ENCODE data around the gene COMT. TPM values are rescaled to one million over a fixed set of nuclear protein-coding genes. Genes with fewer than 3 reads are reported as not detected.

Gene COMT
- total and polyA plus RNA-seq, 4 donors = 75.3 to 430 (median 146) TPM

DNA sequence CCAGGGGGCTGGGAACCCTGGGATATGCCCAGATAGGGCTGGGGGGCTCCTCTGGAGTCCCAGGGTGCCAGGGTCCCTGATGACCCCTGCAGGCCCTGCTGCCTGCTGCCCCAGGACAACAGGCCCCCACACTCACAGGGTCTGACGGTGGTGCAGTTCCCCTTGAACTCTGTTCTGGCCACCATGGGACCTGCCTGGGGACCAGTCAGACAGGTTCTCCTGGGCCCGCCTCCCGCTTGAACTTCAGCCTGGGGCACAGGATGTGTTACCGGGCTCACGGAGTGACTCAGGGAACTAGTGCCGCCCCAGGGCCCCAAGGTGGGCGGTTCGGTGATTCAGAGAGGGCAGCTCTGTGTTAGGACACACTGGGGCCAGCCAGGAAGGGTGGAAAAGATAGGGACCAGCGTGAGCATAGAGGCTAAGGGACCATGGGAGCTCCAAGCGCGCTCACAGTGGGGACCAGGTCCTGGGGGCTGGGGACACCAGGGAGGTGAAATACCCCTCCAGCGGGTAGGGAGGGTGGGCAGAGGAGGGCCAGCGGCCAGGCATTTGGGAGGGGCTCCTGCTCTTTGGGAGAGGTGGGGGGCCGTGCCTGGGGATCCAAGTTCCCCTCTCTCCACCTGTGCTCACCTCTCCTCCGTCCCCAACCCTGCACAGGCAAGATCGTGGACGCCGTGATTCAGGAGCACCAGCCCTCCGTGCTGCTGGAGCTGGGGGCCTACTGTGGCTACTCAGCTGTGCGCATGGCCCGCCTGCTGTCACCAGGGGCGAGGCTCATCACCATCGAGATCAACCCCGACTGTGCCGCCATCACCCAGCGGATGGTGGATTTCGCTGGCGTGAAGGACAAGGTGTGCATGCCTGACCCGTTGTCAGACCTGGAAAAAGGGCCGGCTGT is 21.6 kb downstream of the COMT start:
- Histone ChIP-seq H3K9ac (ENCODE audit: low read depth in 1 of 2, low read length in 2 of 2) (peak overlapping the region; percentile 58 to 75), H3K27ac (ENCODE audit: low read depth in 1 of 2, low read length in 2 of 2) (peak overlapping the region; percentile 93), H3K27me3 (ENCODE audit: control insufficient read depth in 4 of 4, insufficient read depth in 4 of 4, low read length in 3 of 4) (no peaks in the 10 kb centered on the region), H3K36me3 (ENCODE audit: control insufficient read depth in 4 of 4, insufficient read depth in 3 of 4, low read depth in 1 of 4, low read length in 3 of 4) (peaks cover 0 to 28% (median 9%) of the 10 kb centered on the region in 4 donors), H3K9me3 (ENCODE audit: control insufficient read depth in 4 of 4, low read length in 3 of 4) (no peaks in the 10 kb centered on the region), H3K4me3 (ENCODE audit: low read depth in 1 of 3, low read length in 3 of 3) (peak overlapping the region; percentile 33 to 53 (median 44)), H3K4me1 (ENCODE audit: control insufficient read depth in 4 of 4, insufficient read depth in 4 of 4, low read length in 3 of 4) (peaks cover 26 to 69% (median 42%) of the 10 kb centered on the region in 4 donors)
- DNase-seq (ENCODE audit: low spot score) = peak; percentile 61
- TF ChIP-seq FOXA2 (IDR thresholded peaks at IDR 0.05) (no peak), RXRA (IDR thresholded peaks at IDR 0.05) (peak; percentile 51 to 81), JUND (IDR thresholded peaks at IDR 0.05) (peak in 1 of 2 donors; percentile 64), NR2F2 (IDR thresholded peaks at IDR 0.05) (no peak), HNF4A (conservative IDR thresholded peaks at IDR 0.05) (peak; percentile 75 to 90), EGR1 (IDR thresholded peaks at IDR 0.05; ENCODE audit: low read depth in 2 of 2) (no peak), FOXA1 (IDR thresholded peaks at IDR 0.05) (no peak), GABPA (IDR thresholded peaks at IDR 0.05 in 1 of 2, conservative IDR thresholded peaks at IDR 0.05 in 1 of 2) (no peak), SP1 (IDR thresholded peaks at IDR 0.05) (peak; percentile 68), YY1 (IDR thresholded peaks at IDR 0.05) (peak; percentile 73)
- TF ChIP-seq, protein P1, sequence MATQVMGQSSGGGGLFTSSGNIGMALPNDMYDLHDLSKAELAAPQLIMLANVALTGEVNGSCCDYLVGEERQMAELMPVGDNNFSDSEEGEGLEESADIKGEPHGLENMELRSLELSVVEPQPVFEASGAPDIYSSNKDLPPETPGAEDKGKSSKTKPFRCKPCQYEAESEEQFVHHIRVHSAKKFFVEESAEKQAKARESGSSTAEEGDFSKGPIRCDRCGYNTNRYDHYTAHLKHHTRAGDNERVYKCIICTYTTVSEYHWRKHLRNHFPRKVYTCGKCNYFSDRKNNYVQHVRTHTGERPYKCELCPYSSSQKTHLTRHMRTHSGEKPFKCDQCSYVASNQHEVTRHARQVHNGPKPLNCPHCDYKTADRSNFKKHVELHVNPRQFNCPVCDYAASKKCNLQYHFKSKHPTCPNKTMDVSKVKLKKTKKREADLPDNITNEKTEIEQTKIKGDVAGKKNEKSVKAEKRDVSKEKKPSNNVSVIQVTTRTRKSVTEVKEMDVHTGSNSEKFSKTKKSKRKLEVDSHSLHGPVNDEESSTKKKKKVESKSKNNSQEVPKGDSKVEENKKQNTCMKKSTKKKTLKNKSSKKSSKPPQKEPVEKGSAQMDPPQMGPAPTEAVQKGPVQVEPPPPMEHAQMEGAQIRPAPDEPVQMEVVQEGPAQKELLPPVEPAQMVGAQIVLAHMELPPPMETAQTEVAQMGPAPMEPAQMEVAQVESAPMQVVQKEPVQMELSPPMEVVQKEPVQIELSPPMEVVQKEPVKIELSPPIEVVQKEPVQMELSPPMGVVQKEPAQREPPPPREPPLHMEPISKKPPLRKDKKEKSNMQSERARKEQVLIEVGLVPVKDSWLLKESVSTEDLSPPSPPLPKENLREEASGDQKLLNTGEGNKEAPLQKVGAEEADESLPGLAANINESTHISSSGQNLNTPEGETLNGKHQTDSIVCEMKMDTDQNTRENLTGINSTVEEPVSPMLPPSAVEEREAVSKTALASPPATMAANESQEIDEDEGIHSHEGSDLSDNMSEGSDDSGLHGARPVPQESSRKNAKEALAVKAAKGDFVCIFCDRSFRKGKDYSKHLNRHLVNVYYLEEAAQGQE (IDR thresholded peaks at IDR 0.05) = peak; percentile 42
- TF ChIP-seq, protein P2, sequence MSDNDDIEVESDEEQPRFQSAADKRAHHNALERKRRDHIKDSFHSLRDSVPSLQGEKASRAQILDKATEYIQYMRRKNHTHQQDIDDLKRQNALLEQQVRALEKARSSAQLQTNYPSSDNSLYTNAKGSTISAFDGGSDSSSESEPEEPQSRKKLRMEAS (IDR thresholded peaks at IDR 0.05) = no peak
- TF ChIP-seq, protein P3, sequence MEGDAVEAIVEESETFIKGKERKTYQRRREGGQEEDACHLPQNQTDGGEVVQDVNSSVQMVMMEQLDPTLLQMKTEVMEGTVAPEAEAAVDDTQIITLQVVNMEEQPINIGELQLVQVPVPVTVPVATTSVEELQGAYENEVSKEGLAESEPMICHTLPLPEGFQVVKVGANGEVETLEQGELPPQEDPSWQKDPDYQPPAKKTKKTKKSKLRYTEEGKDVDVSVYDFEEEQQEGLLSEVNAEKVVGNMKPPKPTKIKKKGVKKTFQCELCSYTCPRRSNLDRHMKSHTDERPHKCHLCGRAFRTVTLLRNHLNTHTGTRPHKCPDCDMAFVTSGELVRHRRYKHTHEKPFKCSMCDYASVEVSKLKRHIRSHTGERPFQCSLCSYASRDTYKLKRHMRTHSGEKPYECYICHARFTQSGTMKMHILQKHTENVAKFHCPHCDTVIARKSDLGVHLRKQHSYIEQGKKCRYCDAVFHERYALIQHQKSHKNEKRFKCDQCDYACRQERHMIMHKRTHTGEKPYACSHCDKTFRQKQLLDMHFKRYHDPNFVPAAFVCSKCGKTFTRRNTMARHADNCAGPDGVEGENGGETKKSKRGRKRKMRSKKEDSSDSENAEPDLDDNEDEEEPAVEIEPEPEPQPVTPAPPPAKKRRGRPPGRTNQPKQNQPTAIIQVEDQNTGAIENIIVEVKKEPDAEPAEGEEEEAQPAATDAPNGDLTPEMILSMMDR (IDR thresholded peaks at IDR 0.05; ENCODE audit: low read depth, low read length, missing input control) = no peak
- WGBS = 44% methylated on average over 30 of the region's 30 CpGs

DNA sequence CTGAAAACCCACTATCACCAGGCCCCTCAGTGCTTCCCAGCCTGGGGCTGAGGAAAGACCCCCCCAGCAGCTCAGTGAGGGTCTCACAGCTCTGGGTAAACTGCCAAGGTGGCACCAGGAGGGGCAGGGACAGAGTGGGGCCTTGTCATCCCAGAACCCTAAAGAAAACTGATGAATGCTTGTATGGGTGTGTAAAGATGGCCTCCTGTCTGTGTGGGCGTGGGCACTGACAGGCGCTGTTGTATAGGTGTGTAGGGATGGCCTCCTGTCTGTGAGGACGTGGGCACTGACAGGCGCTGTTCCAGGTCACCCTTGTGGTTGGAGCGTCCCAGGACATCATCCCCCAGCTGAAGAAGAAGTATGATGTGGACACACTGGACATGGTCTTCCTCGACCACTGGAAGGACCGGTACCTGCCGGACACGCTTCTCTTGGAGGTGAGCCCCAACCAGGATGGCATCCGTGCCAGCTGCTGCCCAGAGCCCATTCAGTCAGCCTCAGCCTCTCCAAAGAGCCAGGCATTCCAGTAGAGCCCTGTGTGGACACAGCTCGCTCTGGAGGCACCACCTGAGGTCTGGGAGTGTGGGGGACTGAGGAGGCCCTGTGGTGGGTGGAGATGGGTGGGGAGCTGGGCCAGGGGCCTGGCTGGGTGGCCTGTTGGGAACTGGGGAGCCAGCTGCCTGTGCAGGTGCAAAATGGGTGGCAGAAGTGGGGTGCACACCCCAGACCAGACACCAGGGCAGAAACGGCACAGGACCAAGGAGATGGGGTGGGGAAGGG is 22.5 kb downstream of the COMT start:
- H3K9ac ChIP-seq (ENCODE audit: low read depth in 1 of 2, low read length in 2 of 2) = peak overlapping the region in 1 of 2 donors; percentile 58
- H3K27ac ChIP-seq (ENCODE audit: low read depth in 1 of 2, low read length in 2 of 2) = peak overlapping the region; percentile 93
- H3K4me3 ChIP-seq (ENCODE audit: low read depth in 1 of 3, low read length in 3 of 3) = no peak overlapping the region
- WGBS = 88% methylated on average over 12 of the region's 12 CpGs
- H3K4me1 ChIP-seq (ENCODE audit: control insufficient read depth in 4 of 4, insufficient read depth in 4 of 4, low read length in 3 of 4) = peaks cover 29 to 71% (median 47%) of the 10 kb centered on the region in 4 donors
- no peak for DNase-seq (ENCODE audit: low spot score)
- H3K36me3 ChIP-seq (ENCODE audit: control insufficient read depth in 4 of 4, insufficient read depth in 3 of 4, low read depth in 1 of 4, low read length in 3 of 4) = peaks cover 2 to 28% (median 9%) of the 10 kb centered on the region in 4 donors
- TF ChIP-seq RAD21 (IDR thresholded peaks at IDR 0.05) (no peak), NR2F2 (IDR thresholded peaks at IDR 0.05) (no peak)
- TF ChIP-seq, protein P3 (IDR thresholded peaks at IDR 0.05; ENCODE audit: low read depth, low read length, missing input control) = no peak
- H3K27me3 ChIP-seq (ENCODE audit: control insufficient read depth in 4 of 4, insufficient read depth in 4 of 4, low read length in 3 of 4) = no peaks in the 10 kb centered on the region
- H3K9me3 ChIP-seq (ENCODE audit: control insufficient read depth in 4 of 4, low read length in 3 of 4) = no peaks in the 10 kb centered on the region

All from liver (tissue), 9 donors.